HepG2 (cell line): Measurements from ENCODE around the gene MAP3K4. TPM values are rescaled to one million over a fixed set of nuclear protein-coding genes. Genes with fewer than 3 reads are reported as not detected.

Experiments used
- ATAC-seq: fragments of 200-7000 bp; cut with Tn5 transposase; 3 replicates; pipeline ENCODE4 v1.9.1; 2020; ENCODE audit warnings: mild to moderate bottlenecking, moderate library complexity
- BruUV-seq: library from RNA; stranded (reverse); fragments of 400-500 nt; replicated peaks from 2 replicates; lab custom pipeline; 2021; lab: Mats Ljungman, UMichigan
- CTCF ChIA-PET: fragments of 300-600 bp; formaldehyde crosslinking; extraction: SDS; loops from one replicate; lab custom pipeline; 2021; ENCODE audit warnings: low total read pairs, inconsistent platforms, low intra/inter-chr PET ratio; lab: Yijun Ruan, JAX
- POLR2A ChIA-PET: fragments of 350-600 bp; sonication (Branson Sonifier 250); formaldehyde crosslinking; loops from one replicate; lab custom pipeline; 2020; ENCODE audit warnings: antibody characterized with exemption, inconsistent platforms; lab: Yijun Ruan, JAX
- DNase-seq: peaks from one replicate; pipeline ENCODE4 v3.0.0-alpha.2; 2015; ENCODE audit warnings: low spot score
- FAIRE-seq: peaks from 3 replicates; lab custom pipeline; 2011; peaks lifted over from hg19 to GRCh38; lab: Jason Lieb, UNC
- H2AFZ ChIP-seq: one replicate; pipeline ENCODE4 v1.6.1; 2011; ENCODE audit warnings: low read length, inconsistent platforms
- H3K27ac ChIP-seq: fragments of 300-600 bp; 3 replicates; pipeline ENCODE4 v1.8.0; 2011; ENCODE audit warnings: mixed run types, mild to moderate bottlenecking, mixed read lengths, low read length, inconsistent platforms; ENCODE audit not compliant: insufficient read depth; ENCODE audit errors: extremely low read length
- H3K27me3 ChIP-seq, 2 experiments: fragments of 200-600 bp in 1 of 2; 2 replicates in 1 of 2; 3 replicates in 1 of 2; pipeline versions ENCODE4 v1.6.0 to v1.8.0; 2011; ENCODE audit warnings: low read length in 2 of 2, mild to moderate bottlenecking in 2 of 2, moderate library complexity in 2 of 2, inconsistent platforms in 1 of 2; ENCODE audit not compliant: insufficient read depth in 2 of 2, control insufficient read depth in 1 of 2
- H3K36me3 ChIP-seq, 2 experiments: fragments of 200-600 bp in 1 of 2; replicated peaks in 1 of 2; 2 replicates in 1 of 2; 3 replicates in 1 of 2; pipeline versions ENCODE4 v1.5.1 to v1.8.0; 2011; ENCODE audit warnings: low read length in 2 of 2, inconsistent platforms in 1 of 2; ENCODE audit not compliant: insufficient read depth in 2 of 2, control insufficient read depth in 1 of 2
- H3K4me1 ChIP-seq: 2 replicates; pipeline ENCODE4 v1.5.1; 2012; ENCODE audit warnings: low read length, inconsistent platforms; ENCODE audit not compliant: insufficient read depth
- H3K4me2 ChIP-seq: 2 replicates; pipeline ENCODE4 v1.6.0; 2011; ENCODE audit warnings: low read depth, low read length, inconsistent platforms
- H3K4me3 ChIP-seq, 3 experiments: fragments of 200-600 bp in 1 of 3; sonication (generic), shearing (Covaris generic) in 1 of 3; replicated peaks in 1 of 3; 2 replicates each; pipeline ENCODE4 v1.5.1; 2011 to 2016; ENCODE audit warnings: low read length in 3 of 3, inconsistent platforms in 2 of 3, low read depth in 2 of 3, mild to moderate bottlenecking in 2 of 3, control low read depth in 1 of 3, mixed read lengths in 1 of 3; ENCODE audit not compliant: insufficient read depth in 1 of 3
- H3K79me2 ChIP-seq: one replicate; pipeline ENCODE4 v1.6.1; 2011; ENCODE audit warnings: low read length, inconsistent platforms; ENCODE audit not compliant: insufficient read depth
- H3K9ac ChIP-seq: 2 replicates; pipeline ENCODE4 v1.6.0; 2011; ENCODE audit warnings: mild to moderate bottlenecking, low read depth, low read length, inconsistent platforms; ENCODE audit not compliant: insufficient read depth
- H3K9me3 ChIP-seq: 2 replicates; pipeline ENCODE4 v1.5.1; 2012; ENCODE audit warnings: mild to moderate bottlenecking, low read length
- H4K20me1 ChIP-seq: 2 replicates; pipeline ENCODE4 v1.6.0; 2011; ENCODE audit warnings: inconsistent platforms, mild to moderate bottlenecking, low read length, moderate library complexity; ENCODE audit not compliant: insufficient read depth
- AHR ChIP-seq: IDR thresholded peaks from 2 replicates; pipeline ENCODE4 v1.6.1; 2018; ENCODE audit warnings: missing genetic modification reagents, missing compliant biosample characterization
- CEBPB ChIP-seq: IDR thresholded peaks from 2 replicates; pipeline ENCODE4 v1.6.1; 2011; ENCODE audit warnings: low read depth, low read length, improper control_type of control experiment, borderline replicate concordance
- GATAD2A ChIP-seq: IDR thresholded peaks from 2 replicates; pipeline ENCODE4 v1.6.1; 2016
- HOXD1 ChIP-seq: sonication (generic); formaldehyde crosslinking; IDR thresholded peaks from 2 replicates; pipeline ENCODE4 v1.5.0; 2020; ENCODE audit warnings: missing genetic modification reagents
- RORA ChIP-seq: sonication (generic); formaldehyde crosslinking; IDR thresholded peaks from 2 replicates; pipeline ENCODE4 v1.5.0; 2020; ENCODE audit warnings: mild to moderate bottlenecking, missing genetic modification reagents, moderate library complexity
- WGBS: methylation state at CpG from one replicate; pipeline ENCODE4 v1.1.6; 2017; ENCODE audit warnings: low lambda C conversion rate; 5-methylcytosine and 5-hydroxymethylcytosine counted together
- in situ Hi-C: cut with HindIII; loops from 2 replicates; pipeline ENCODE4 v1.10.0; 2017; ENCODE audit warnings: low pct_unique_long_range_greater_than_20kb; ENCODE audit not compliant: extremely low pct_ligation_motif_present
- intact Hi-C: fragments of 100-400 bp; cut with micrococcal nuclease; formaldehyde crosslinking; loops from one replicate; pipeline ENCODE4 v1.10.0; 2022; ENCODE audit not compliant: unreplicated experiment
- polyA plus RNA-seq, 8 experiments: library from polyadenylated mRNA; depleted of rRNA in 3 of 8; stranded (reverse) in 7 of 8; unstranded in 1 of 8; fragments of >200 nt; fragmentation: Illumina TruSeq in 4 of 8; extraction: Trizol in 4 of 8; gene quantifications; 2 replicates each; pipeline versions ENCODE4 v1.2.1 to v1.2.3, GENCODE V29; 2011 to 2016; ENCODE audit warnings: low read depth in 4 of 8, missing spikeins in 1 of 8, mixed read lengths in 1 of 8; ENCODE audit not compliant: insufficient read depth in 1 of 8
- total RNA-seq, 5 experiments: library from RNA; depleted of rRNA; stranded (reverse); fragments of >200 nt; fragmentation: Illumina TruSeq; extraction: Trizol; gene quantifications; 2 replicates each; pipeline ENCODE4 v1.2.3, GENCODE V29; 2016; ENCODE audit warnings: low read depth in 1 of 5

Gene MAP3K4
- total and polyA plus RNA-seq, 2 of the 13 experiments (the other 11 are each of a cell fraction or from before 2014, with no cell fraction given): 12.9 to 33.6 TPM

DNA sequence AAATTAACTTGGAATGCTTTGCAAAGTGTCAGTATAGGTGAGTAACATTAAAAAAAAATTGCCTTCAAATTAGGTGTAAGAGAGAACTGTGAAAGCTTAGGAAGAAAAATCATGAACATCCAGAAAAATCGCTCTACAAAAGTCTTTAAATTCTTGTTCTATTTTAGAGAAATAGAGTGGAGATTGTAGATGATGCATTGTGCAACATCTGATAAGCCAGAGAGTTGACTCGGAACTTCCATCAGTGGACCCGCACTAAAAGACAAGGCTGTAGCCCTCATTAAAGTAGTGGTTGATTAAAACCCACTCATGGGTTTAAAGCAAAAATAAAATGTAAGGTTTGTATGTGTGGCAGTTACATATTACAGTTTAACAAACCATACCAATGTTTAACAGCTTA is 35.8 kb downstream of the MAP3K4 start:
- TF ChIP-seq GATAD2A: no peak
- TF ChIP-seq CEBPB: peak; percentile 54; the same call in 1 of the 2 replicates
- TF ChIP-seq, all 625 proteins: peak for 1
- intact Hi-C loops (no loop called here), in situ Hi-C loops (no loop called here)
- Histone ChIP-seq H2AFZ (no peak overlapping the region), H3K36me3 (no peaks in the 10 kb centered on the region; a peak in 1 of 5 replicates), H3K4me2 (no peak overlapping the region), H3K4me3 (no peak overlapping the region), H3K27ac (no peak overlapping the region), H3K9ac (no peak overlapping the region), H3K4me1 (peaks cover 2% of the 10 kb centered on the region; the same call in 1 of the 2 replicates), H3K9me3 (no peaks in the 10 kb centered on the region), H3K27me3 (no peaks in the 10 kb centered on the region), H4K20me1 (no peaks in the 10 kb centered on the region), H3K79me2 (peaks cover 17% of the 10 kb centered on the region)
- ATAC-seq (no peak), FAIRE-seq (no peak), DNase-seq (no peak)
- POLR2A ChIA-PET: no interaction called here
- BruUV-seq: no TSS peak
- WGBS: 93% methylated on average over 3 of the region's 3 CpGs
- CTCF ChIA-PET: no interaction called here

DNA sequence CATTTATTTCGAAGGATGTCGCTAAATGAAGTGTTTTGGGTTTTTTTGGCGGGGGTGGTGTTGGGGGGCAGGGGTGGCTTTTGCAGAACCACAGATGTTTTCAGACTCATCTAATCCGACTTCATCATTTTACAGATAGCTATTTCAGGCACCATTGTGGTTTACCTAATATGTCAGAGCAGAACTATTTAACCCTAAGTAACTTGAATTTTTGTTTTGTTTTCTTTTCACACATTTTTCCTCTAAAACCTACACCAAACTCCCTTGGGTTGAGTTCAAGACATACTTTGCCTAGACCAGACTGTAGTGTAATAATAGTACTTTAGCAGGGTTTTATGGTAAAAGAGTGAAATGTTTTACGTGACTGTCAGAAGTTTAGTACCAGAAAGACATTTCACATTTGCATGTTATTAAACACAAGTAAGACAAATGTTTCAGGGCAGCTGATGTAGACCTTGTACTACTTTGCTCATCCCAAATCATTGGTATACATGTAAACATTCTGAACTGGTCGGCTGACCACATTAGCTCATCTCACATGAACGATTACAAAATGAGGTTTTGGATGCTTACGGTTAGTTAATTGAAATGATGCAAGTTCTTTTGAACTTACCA is 37.7 kb downstream of the MAP3K4 start:
- no peak for FAIRE-seq
- no TSS peak for BruUV-seq
- Histone ChIP-seq H2AFZ (no peak overlapping the region), H3K36me3 (no peaks in the 10 kb centered on the region), H3K27ac (no peak overlapping the region), H3K9me3 (no peaks in the 10 kb centered on the region), H3K4me2 (no peak overlapping the region), H3K9ac (no peak overlapping the region), H3K27me3 (no peaks in the 10 kb centered on the region), H3K4me3 (no peak overlapping the region), H3K79me2 (peaks cover 21% of the 10 kb centered on the region), H4K20me1 (no peaks in the 10 kb centered on the region), H3K4me1 (no peaks in the 10 kb centered on the region)
- no peak for DNase-seq
- in situ Hi-C loops (no loop called here), intact Hi-C loops (no loop called here)
- TF ChIP-seq RORA (no peak), AHR (CRISPR knock-in tag) (no peak), HOXD1 (CRISPR knock-in tag) (no peak)
- WGBS: 96% methylated on average over 8 of the region's 8 CpGs
- POLR2A ChIA-PET: no interaction called here
- ATAC-seq: no peak
- CTCF ChIA-PET: no interaction called here
